Heart left ventricle (tissue), 13 donors: ENCODE results near the gene CD22.

Source experiments
- POLR2A ChIP-seq, 2 donors: fragments of 450-650 bp; IDR thresholded peaks; one replicate each; pipeline ENCODE4 v1.6.1; 2017; ENCODE audit warnings: antibody characterized with exemption in 2 of 2, mild to moderate bottlenecking in 2 of 2, moderate library complexity in 2 of 2
- TF ChIP-seq, protein P1 (sequence below), 12 donors: fragments of 200-600 bp; sonication (generic) in 4 of 12; IDR thresholded peaks; one replicate each; pipeline versions ENCODE4 v1.5.0 to v1.8.0; 2018 to 2022; ENCODE audit warnings: antibody characterized with exemption in 12 of 12, mild to moderate bottlenecking in 5 of 12
- donor health status: ischemic (EF 13 %, LVEDD 7.1; RV severe dilation, severe dysfunction).
- donor health status: DM: no; HTN: yes; CAD: no.
- donor health status: DM: no; HTN: no; CAD: no.
- donor health status: ischemic (EF 25% LVEDD 6.9; RV normal size, moderate dysfunction).
- donor health status: ischemic (EF 25% LVEDD 5.7; RV mildly dilated, moderate dysfunction).
- donor health status: ischemic (EF 35%, LVEDD 5.7; RV mildly dilated, moderate dysfunction).
- donor health status: nonischemic (EF 11% LVEDD 7.7; RV severe dilation, severe dysfunction).
- donor health status: DM: yes; HTN: yes; CAD: no.
- donor health status: PGD.
- donor health status: ischemic (EF 29% LVEDD 5.4; RV normal size, mild dysfunction).
- donor health status: nonischemic (EF 23%, LVEDD 6.1; RV moderate dilation, normal function).

GRCh38 chr19:35281303-35281702 lies 47.7 kb upstream of the CD22 start:
- TF ChIP-seq, protein P1, sequence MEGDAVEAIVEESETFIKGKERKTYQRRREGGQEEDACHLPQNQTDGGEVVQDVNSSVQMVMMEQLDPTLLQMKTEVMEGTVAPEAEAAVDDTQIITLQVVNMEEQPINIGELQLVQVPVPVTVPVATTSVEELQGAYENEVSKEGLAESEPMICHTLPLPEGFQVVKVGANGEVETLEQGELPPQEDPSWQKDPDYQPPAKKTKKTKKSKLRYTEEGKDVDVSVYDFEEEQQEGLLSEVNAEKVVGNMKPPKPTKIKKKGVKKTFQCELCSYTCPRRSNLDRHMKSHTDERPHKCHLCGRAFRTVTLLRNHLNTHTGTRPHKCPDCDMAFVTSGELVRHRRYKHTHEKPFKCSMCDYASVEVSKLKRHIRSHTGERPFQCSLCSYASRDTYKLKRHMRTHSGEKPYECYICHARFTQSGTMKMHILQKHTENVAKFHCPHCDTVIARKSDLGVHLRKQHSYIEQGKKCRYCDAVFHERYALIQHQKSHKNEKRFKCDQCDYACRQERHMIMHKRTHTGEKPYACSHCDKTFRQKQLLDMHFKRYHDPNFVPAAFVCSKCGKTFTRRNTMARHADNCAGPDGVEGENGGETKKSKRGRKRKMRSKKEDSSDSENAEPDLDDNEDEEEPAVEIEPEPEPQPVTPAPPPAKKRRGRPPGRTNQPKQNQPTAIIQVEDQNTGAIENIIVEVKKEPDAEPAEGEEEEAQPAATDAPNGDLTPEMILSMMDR (IDR thresholded peaks at IDR 0.05) = no peak
- no peak for TF ChIP-seq POLR2A (IDR thresholded peaks at IDR 0.05)
